ENCODE results near the gene RAB43.

DNA sequence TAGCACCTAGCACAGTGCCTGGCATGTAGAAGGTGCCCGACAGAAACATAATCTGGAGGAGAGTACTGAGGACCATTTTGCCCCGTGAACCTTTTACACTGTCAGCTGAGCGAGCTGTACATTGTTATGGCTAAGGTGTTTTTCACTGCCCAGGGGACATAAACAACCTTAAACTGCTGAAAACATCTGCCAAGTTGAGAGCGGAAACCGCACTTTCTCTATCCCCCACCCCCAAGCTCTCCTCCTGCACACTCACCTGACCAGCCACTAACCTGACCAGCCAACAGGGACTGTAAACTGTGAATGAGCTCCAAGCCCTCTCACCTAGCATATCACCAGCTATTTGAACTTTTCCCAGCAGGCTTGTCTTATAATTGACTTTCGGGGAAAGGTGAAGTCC, 17.6 kb downstream of the RAB43 start:
- TF ChIP-seq, protein P1, sequence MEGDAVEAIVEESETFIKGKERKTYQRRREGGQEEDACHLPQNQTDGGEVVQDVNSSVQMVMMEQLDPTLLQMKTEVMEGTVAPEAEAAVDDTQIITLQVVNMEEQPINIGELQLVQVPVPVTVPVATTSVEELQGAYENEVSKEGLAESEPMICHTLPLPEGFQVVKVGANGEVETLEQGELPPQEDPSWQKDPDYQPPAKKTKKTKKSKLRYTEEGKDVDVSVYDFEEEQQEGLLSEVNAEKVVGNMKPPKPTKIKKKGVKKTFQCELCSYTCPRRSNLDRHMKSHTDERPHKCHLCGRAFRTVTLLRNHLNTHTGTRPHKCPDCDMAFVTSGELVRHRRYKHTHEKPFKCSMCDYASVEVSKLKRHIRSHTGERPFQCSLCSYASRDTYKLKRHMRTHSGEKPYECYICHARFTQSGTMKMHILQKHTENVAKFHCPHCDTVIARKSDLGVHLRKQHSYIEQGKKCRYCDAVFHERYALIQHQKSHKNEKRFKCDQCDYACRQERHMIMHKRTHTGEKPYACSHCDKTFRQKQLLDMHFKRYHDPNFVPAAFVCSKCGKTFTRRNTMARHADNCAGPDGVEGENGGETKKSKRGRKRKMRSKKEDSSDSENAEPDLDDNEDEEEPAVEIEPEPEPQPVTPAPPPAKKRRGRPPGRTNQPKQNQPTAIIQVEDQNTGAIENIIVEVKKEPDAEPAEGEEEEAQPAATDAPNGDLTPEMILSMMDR (IDR thresholded peaks at IDR 0.05), result no peak
- TF ChIP-seq POLR2A (IDR thresholded peaks at IDR 0.05), result no peak

All from testis (tissue), 2 donors.